Measurements from ENCODE around the gene PVALEF. TPM values are rescaled to one million over a fixed set of nuclear protein-coding genes. Genes with fewer than 3 reads are reported as not detected.
A peak's percentile ranks its signal among the peaks of the same experiment; 100 is the strongest.

Gene PVALEF
- polyA plus RNA-seq, 1 donor (not counting 4 experiments of a cell fraction or from before 2014, with no cell fraction given): not detected

- dilution Hi-C loops (cut with MboI; ENCODE audit: extremely low pct_ligation_motif_present, low sequenced_read_pairs): no loop called here
- Histone ChIP-seq H2AFZ (ENCODE audit: control insufficient read depth, low read length) (no peak overlapping the region), H3K4me3 (ENCODE audit: control insufficient read depth in 2 of 3, extremely low read depth in 1 of 3, insufficient read depth in 2 of 3, low read depth in 1 of 3, low read length in 3 of 3) (no peak overlapping the region)
Observed at GRCh38 chr17:81200201-81200600, 34.9 kb downstream of the PVALEF start.

DNA sequence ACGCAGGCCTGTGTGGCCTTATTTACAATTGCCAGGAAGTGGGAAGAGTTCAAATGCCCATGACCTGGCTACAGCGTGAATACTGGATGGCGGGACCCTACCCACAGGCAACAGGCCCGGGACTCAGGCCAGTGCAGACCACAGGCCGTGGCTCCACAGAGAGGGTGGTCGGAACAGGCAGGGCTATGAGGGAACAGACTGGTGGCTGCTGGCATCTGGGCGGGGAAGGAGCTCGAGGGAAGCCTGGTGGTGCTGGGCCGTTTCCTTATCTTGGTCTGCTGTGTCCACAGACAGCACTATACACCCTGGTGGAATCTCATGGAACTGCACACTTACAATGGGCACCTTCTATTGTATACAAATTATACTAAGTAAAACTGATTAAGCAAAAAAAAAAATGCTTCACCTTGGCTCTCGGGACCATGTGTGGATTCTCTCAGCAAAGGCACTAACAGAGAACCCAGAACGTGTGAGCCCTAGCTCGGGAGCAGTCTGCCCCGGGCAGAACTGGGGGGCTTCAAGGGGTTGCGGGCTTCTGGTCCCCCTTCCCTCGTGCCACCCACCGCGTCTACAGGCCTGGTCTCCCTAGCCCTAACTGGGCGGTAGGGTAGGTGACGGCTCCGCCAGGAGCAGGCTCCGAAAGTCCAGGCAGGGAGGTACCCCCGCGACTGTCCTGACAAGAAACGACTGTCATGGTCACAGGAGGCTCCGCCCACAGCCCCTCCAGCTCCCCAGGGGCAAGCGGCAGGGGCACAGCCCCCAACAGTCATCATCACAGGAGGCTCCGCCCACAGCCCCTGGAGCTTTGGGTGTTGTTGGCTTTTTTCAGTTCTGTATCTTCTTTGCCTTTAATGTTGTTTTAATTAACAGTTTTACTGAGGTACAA is 35.6 kb downstream of the PVALEF start:
- H3K4me1 ChIP-seq (ENCODE audit: control insufficient read depth, extremely low read depth, insufficient read depth, low read length): no peaks in the 10 kb centered on the region
- H3K79me2 ChIP-seq (ENCODE audit: control insufficient read depth, insufficient read depth, low read length): no peaks in the 10 kb centered on the region
- peak; percentile 60 to 61 (median 61) for TF ChIP-seq CTCF (optimal IDR thresholded peaks at IDR 0.05 in 1 of 3, IDR thresholded peaks at IDR 0.05 in 1 of 3, conservative IDR thresholded peaks at IDR 0.05 in 1 of 3; ENCODE audit: extremely low read depth in 1 of 3, insufficient read depth in 2 of 3, low read length in 3 of 3)
- TF ChIP-seq EZH2 (IDR thresholded peaks at IDR 0.05; ENCODE audit: low read length): no peak
- no peak overlapping the region for H3K4me3 ChIP-seq (ENCODE audit: control insufficient read depth in 2 of 3, extremely low read depth in 1 of 3, insufficient read depth in 2 of 3, low read depth in 1 of 3, low read length in 3 of 3)
- H3K27ac ChIP-seq (ENCODE audit: control insufficient read depth, insufficient read depth, low read length): no peak overlapping the region
- H2AFZ ChIP-seq (ENCODE audit: control insufficient read depth, low read length): no peak overlapping the region
- H3K9me3 ChIP-seq (ENCODE audit: control insufficient read depth, low read depth, low read length): no peaks in the 10 kb centered on the region
- no peaks in the 10 kb centered on the region for H3K36me3 ChIP-seq (ENCODE audit: control insufficient read depth in 2 of 2, extremely low read depth in 1 of 2, insufficient read depth in 2 of 2, low read length in 2 of 2)
- dilution Hi-C loops (cut with MboI; ENCODE audit: extremely low pct_ligation_motif_present, low sequenced_read_pairs): no loop called here
- no peaks in the 10 kb centered on the region for H3K27me3 ChIP-seq (ENCODE audit: control insufficient read depth, extremely low read depth, insufficient read depth, low read length)
- H3K9me1 ChIP-seq (ENCODE audit: control insufficient read depth, extremely low read depth, insufficient read depth, low read length): no peaks in the 10 kb centered on the region
- no peak overlapping the region for H3K9ac ChIP-seq (ENCODE audit: control insufficient read depth, extremely low read depth, insufficient read depth, low read length)
- no peaks in the 10 kb centered on the region for H4K20me1 ChIP-seq (ENCODE audit: control insufficient read depth, extremely low read depth, insufficient read depth, low read length)
- DNase-seq (ENCODE audit: low read depth, low spot score) (no peak), FAIRE-seq (peak; percentile 43)
- no peak overlapping the region for H3K4me2 ChIP-seq (ENCODE audit: control insufficient read depth, extremely low read depth, insufficient read depth, low read depth, low read length)

More at GRCh38 chr17:81200201-81200600, 34.9 kb downstream of the PVALEF start:
- no peaks in the 10 kb centered on the region for H3K9me3 ChIP-seq (ENCODE audit: control insufficient read depth, low read depth, low read length)
- H4K20me1 ChIP-seq (ENCODE audit: control insufficient read depth, extremely low read depth, insufficient read depth, low read length): no peaks in the 10 kb centered on the region
- no peak for FAIRE-seq
- H3K36me3 ChIP-seq (ENCODE audit: control insufficient read depth in 2 of 2, extremely low read depth in 1 of 2, insufficient read depth in 2 of 2, low read length in 2 of 2): no peaks in the 10 kb centered on the region
- TF ChIP-seq CTCF (optimal IDR thresholded peaks at IDR 0.05 in 1 of 3, IDR thresholded peaks at IDR 0.05 in 1 of 3, conservative IDR thresholded peaks at IDR 0.05 in 1 of 3; ENCODE audit: extremely low read depth in 1 of 3, insufficient read depth in 2 of 3, low read length in 3 of 3) (no peak), EZH2 (IDR thresholded peaks at IDR 0.05; ENCODE audit: low read length) (no peak)
- no peaks in the 10 kb centered on the region for H3K4me1 ChIP-seq (ENCODE audit: control insufficient read depth, extremely low read depth, insufficient read depth, low read length)
- H3K4me2 ChIP-seq (ENCODE audit: control insufficient read depth, extremely low read depth, insufficient read depth, low read depth, low read length): no peak overlapping the region
- H3K9ac ChIP-seq (ENCODE audit: control insufficient read depth, extremely low read depth, insufficient read depth, low read length): no peak overlapping the region
- H3K27ac ChIP-seq (ENCODE audit: control insufficient read depth, insufficient read depth, low read length): no peak overlapping the region
- H3K79me2 ChIP-seq (ENCODE audit: control insufficient read depth, insufficient read depth, low read length): no peaks in the 10 kb centered on the region
- H3K27me3 ChIP-seq (ENCODE audit: control insufficient read depth, extremely low read depth, insufficient read depth, low read length): no peaks in the 10 kb centered on the region
- no peaks in the 10 kb centered on the region for H3K9me1 ChIP-seq (ENCODE audit: control insufficient read depth, extremely low read depth, insufficient read depth, low read length)
- no peak for DNase-seq (ENCODE audit: low read depth, low spot score)

All from keratinocyte (primary cell).